Activated CD8-positive, alpha-beta T cell treated with anti-CD3 and anti-CD28 coated beads, Interleukin-2, amount 10 ng/mL, durations not matched to agents 7 days and 5 days (primary cell): ENCODE measurements around the gene VTI1A. TPM values are rescaled to one million over a fixed set of nuclear protein-coding genes. Genes with fewer than 3 reads are reported as not detected.

Experiments
- ATAC-seq: fragments of 150-1000 bp; cut with Tn5 transposase; one replicate; pipeline ENCODE4 v1.10.0; 2021; ENCODE audit warnings: moderate library complexity
- CTCF ChIA-PET: fragments of 350-600 bp; sonication (Branson Sonifier 250); formaldehyde crosslinking; loops from one replicate; lab custom pipeline; 2021; ENCODE audit warnings: antibody characterized with exemption; lab: Charles Lee
- POLR2A ChIA-PET: fragments of 350-600 bp; sonication (Branson Sonifier 250); formaldehyde crosslinking; loops from one replicate; lab custom pipeline; 2021; ENCODE audit warnings: antibody characterized with exemption; lab: Charles Lee
- DNase-seq: peaks from one replicate; pipeline ENCODE4 v3.0.0-alpha.2; 2020
- H3K27ac Mint-ChIP-seq: one replicate; pipeline ENCODE4 v1.8.0; 2021; ENCODE audit warnings: mild to moderate bottlenecking, mixed read lengths
- H3K27me3 Mint-ChIP-seq: one replicate; pipeline ENCODE4 v1.8.0; 2021; ENCODE audit warnings: low read depth, mixed read lengths
- H3K36me3 Mint-ChIP-seq: one replicate; pipeline ENCODE4 v1.8.0; 2021; ENCODE audit warnings: low read depth, mixed read lengths
- H3K4me1 Mint-ChIP-seq: one replicate; pipeline ENCODE4 v1.8.0; 2021; ENCODE audit warnings: low read depth, mixed read lengths
- H3K4me3 Mint-ChIP-seq: one replicate; pipeline ENCODE4 v1.8.0; 2021; ENCODE audit warnings: mild to moderate bottlenecking, mixed read lengths
- H3K9me3 Mint-ChIP-seq: one replicate; pipeline ENCODE4 v1.8.0; 2022; ENCODE audit warnings: mixed read lengths; ENCODE audit not compliant: insufficient read depth
- total RNA-seq, 2 experiments: library from RNA; stranded (reverse); gene quantifications; one replicate each; pipeline ENCODE4 v1.2.3, GENCODE V29; 2021

Gene VTI1A
- total RNA-seq, 2 experiments from 2014 or later, result 40.2 to 43.7 TPM

DNA sequence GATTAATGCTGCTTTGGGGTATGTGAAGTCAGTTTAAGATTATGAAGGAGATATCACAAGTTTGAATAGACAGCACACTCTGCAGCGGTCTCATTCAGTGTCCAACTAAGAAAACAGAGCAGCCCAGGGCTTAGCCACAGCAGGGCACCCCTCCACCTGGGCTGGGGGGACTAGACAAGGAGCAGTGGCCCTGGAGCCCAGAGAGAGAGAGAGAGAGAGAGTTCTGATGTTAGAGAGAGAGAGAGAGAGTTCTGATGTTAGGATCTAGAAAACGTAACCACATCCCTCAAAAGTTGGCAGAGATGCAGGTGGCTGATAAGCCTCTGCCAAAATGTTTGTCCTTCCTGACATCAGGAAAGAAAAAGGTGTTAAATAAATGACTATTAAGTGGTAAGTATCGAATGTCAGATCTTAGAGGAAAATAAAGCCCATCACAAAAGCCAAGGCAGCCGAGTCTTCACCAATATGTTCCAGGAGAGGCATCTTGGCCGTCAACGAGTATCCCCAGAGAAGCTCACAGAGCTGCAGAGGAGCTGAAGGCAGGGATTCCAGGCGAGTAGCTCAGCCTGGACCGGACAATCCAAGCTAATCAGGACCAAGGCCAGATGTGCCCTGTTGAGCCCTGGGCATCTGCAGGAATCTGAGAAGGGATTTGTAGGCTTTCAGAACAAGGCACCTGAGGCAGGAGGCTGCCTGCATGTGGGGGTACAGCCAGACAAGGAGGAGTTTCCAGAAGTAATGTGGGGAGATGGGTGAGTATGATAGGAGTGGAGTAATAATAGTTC lies 352.9 kb downstream of the VTI1A start:
- no peaks in the 10 kb centered on the region for H3K27me3 Mint-ChIP-seq

DNA sequence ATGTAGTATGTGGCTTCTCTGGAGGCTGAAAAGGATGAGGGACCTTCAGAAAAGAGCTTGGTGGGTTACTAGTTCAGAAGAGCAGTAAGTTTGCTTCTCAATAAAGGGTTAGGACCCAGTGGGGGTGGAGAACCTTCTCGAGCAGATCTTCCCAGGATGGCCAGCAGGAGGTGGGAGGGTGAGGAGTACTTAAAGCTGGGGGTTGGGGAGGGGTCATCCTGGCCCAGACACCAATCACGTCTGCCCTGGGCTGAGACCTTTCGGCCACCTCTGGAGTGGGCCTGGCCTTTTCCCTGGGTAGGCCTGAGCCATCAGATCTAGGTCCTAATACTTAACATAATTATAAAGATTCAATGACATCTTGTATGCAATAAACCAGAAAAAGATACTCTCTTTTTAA lies 354.0 kb downstream of the VTI1A start:
- Mint-ChIP-seq H3K9me3 (no peaks in the 10 kb centered on the region), H3K4me3 (no peak overlapping the region), H3K27me3 (no peaks in the 10 kb centered on the region), H3K4me1 (no peaks in the 10 kb centered on the region), H3K36me3 (no peaks in the 10 kb centered on the region), H3K27ac (no peak overlapping the region)
- POLR2A ChIA-PET, result no interaction called here
- DNase-seq (no peak), ATAC-seq (no peak)
- CTCF ChIA-PET, result no interaction called here

More for the DNA sequence above, 352.9 kb downstream of the VTI1A start:
- Mint-ChIP-seq H3K4me1 (no peaks in the 10 kb centered on the region), H3K9me3 (no peaks in the 10 kb centered on the region), H3K4me3 (no peak overlapping the region), H3K27ac (no peak overlapping the region), H3K36me3 (no peaks in the 10 kb centered on the region)
- CTCF ChIA-PET, result no interaction called here
- ATAC-seq (no peak), DNase-seq (no peak)
- POLR2A ChIA-PET, result no interaction called here

DNA sequence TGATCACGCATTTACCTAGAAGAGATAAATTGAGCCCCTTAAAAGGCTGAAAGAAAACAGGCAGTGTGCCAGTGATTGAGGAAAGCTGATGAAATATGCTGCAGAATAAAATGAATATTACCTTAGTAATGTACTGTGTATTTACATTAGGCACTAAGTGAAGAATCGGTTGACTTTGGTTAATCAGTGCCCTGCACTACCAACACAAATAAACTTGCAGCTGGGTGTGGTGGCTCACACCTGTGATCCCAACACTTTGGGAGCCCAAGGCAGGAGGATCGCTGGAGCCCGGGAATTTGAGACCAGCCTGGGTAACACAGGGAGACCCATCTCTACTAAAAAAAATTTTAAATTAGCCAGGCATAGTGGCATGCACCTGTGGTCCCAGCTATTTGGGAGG lies 354.7 kb downstream of the VTI1A start:
- Mint-ChIP-seq H3K4me1 (no peaks in the 10 kb centered on the region), H3K36me3 (no peaks in the 10 kb centered on the region), H3K4me3 (no peak overlapping the region), H3K27ac (no peak overlapping the region), H3K27me3 (no peaks in the 10 kb centered on the region), H3K9me3 (no peaks in the 10 kb centered on the region)
- DNase-seq (no peak), ATAC-seq (no peak)
- ChIA-PET POLR2A (no interaction called here), CTCF (no interaction called here)

DNA sequence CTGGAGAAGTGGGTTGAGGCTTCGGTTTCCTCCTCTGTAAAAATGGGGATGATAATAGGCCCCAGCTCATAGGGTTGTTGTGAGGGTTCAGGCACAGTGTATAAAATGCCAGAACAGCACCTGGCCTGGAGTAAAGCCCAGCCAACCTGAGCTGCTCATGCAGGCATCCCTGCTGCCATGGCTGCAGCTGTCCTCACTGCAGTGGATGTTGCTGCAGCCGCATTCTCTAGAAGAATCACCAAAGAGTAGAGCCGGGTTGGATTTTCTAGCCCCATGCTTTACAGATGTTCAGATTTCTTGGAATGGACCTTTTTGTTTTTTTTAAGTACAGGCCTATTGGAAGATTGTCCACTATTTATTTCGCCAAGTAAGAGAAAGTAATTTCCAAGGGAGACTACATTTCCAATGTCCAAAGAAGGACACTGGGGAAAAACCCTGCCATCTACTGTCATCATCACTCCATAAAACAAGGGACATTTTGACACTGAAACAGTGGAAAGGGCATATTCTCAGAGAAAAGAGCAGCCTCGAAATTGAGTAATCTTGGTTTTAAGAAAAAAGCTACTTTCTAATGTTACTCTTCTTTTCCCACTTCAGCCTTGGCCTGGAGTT lies 355.5 kb downstream of the VTI1A start:
- ChIA-PET POLR2A (no interaction called here), CTCF (no interaction called here)
- Mint-ChIP-seq H3K27ac (no peak overlapping the region), H3K9me3 (no peaks in the 10 kb centered on the region), H3K27me3 (no peaks in the 10 kb centered on the region), H3K36me3 (no peaks in the 10 kb centered on the region), H3K4me3 (no peak overlapping the region), H3K4me1 (no peaks in the 10 kb centered on the region)
- no peak for ATAC-seq
- DNase-seq, result no peak

DNA sequence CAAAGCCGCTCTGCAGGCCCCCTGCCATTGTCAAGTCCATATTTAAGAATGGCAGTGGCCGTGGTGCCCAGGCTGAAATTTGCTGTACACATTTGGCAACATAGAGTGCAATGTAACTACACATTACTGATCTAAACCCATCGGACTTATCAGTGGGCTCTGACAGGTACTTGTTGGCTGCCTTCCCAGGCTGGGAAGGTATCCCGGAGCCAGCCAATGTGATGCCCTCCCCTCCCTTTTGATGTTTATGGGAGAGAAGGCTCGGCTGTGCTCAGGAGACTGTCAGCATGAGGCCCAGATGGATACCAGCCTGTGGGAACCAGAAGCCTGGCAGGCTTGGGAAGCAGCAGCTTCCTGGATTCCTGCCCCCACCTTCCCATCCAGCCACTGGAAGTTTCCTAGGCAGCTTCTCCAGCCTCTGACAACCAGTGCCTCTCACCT lies 357.0 kb downstream of the VTI1A start:
- CTCF ChIA-PET, result no interaction called here
- Mint-ChIP-seq H3K36me3 (peaks cover 2% of the 10 kb centered on the region), H3K9me3 (no peaks in the 10 kb centered on the region), H3K4me1 (no peaks in the 10 kb centered on the region), H3K4me3 (no peak overlapping the region), H3K27ac (no peak overlapping the region), H3K27me3 (no peaks in the 10 kb centered on the region)
- DNase-seq, result no peak
- ATAC-seq, result no peak
- POLR2A ChIA-PET, result no interaction called here

DNA sequence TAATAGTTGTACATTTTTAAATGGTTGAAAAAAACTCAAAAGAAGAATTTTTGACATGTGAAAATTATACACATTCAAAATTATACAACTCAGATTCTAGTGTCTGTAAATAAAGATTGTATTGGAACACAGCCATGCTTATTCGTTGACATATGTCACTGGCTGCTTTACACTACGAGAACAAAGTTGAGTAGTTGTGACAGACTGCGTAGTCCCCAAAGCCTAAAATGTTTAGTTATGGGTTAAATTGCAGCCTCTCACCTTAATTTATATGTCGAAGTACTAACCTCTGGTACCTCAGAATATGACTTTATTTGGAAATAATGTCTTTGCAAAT lies 358.2 kb downstream of the VTI1A start:
- ChIA-PET POLR2A (no interaction called here), CTCF (no interaction called here)
- Mint-ChIP-seq H3K4me3 (no peak overlapping the region), H3K9me3 (no peaks in the 10 kb centered on the region), H3K27me3 (no peaks in the 10 kb centered on the region), H3K36me3 (peaks cover 4% of the 10 kb centered on the region), H3K4me1 (no peaks in the 10 kb centered on the region), H3K27ac (no peak overlapping the region)
- no peak for ATAC-seq
- DNase-seq, result no peak

DNA sequence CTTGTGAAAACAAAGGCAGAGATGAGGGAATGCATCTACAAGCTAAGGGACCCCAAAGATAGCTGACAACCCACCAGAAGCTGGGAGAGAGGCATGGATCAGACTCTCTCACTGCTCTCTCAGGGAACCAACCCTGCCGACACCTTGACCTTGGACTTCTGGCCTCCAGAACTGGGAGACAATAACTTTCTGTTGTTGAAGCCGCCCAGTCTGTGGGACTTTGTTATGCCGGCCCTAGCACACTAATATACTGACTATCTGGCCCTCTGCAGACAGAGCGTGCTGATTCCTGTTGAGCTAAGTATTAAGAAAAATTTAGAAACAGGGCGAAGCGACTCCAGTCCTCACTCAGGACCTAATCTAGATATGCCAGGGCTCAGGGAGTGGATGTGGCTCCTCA lies 358.7 kb downstream of the VTI1A start:
- Mint-ChIP-seq H3K27me3 (no peaks in the 10 kb centered on the region), H3K36me3 (peaks cover 4% of the 10 kb centered on the region), H3K9me3 (no peaks in the 10 kb centered on the region), H3K4me3 (no peak overlapping the region), H3K27ac (no peak overlapping the region), H3K4me1 (no peaks in the 10 kb centered on the region)
- no peak for ATAC-seq
- ChIA-PET CTCF (no interaction called here), POLR2A (no interaction called here)
- no peak for DNase-seq

DNA sequence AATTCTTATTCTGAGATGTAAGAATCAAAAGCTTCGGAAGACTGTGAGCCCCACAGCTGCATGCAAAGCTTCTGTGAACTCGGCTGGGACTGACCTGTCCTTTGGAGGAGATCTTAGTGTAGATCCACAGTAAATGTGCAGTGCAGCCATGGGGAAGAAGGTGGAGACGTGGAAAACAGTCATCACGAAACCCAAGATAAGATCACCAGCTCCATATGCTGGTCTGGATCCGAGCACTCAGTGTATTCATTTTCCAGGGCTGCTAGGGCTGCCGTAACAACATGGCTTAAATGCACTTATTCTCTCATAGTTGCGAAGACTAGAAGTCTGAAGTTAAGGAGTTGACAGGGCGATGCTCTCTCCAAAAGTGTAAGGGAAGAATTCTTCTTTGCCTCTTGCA lies 360.0 kb downstream of the VTI1A start:
- Mint-ChIP-seq H3K36me3 (peaks cover 4% of the 10 kb centered on the region), H3K9me3 (no peaks in the 10 kb centered on the region)
- no peak for DNase-seq

DNA sequence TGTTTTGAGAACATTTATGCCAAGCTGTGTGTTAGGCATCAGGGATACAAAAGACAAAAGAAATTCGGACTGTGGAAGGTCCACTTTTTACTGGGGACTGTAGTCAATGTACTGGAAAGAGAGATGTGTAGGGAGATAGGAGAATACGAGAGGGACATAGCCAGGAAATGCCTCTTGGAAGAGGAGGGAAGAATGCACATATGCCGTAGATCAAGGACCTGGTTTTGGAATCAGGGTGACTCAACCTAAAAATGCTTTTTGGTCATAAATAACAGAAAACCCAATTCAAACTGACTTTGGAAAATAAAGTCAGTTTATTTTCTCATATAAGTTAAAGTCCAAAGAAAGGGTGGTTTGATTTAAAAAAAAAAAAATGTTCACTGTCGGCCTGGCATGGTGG lies 362.7 kb downstream of the VTI1A start:
- Mint-ChIP-seq H3K36me3 (peaks cover 4% of the 10 kb centered on the region), H3K4me3 (no peak overlapping the region), H3K27ac (peak overlapping the region; percentile 47), H3K4me1 (peaks cover 15% of the 10 kb centered on the region), H3K9me3 (no peaks in the 10 kb centered on the region), H3K27me3 (no peaks in the 10 kb centered on the region)
- CTCF ChIA-PET, result no interaction called here
- POLR2A ChIA-PET, result no interaction called here
- DNase-seq (no peak), ATAC-seq (no peak)

More for the DNA sequence above, 360.0 kb downstream of the VTI1A start:
- no peak for ATAC-seq
- Mint-ChIP-seq H3K4me1 (no peaks in the 10 kb centered on the region), H3K4me3 (no peak overlapping the region), H3K27me3 (no peaks in the 10 kb centered on the region), H3K27ac (no peak overlapping the region)
- ChIA-PET CTCF (no interaction called here), POLR2A (no interaction called here)

DNA sequence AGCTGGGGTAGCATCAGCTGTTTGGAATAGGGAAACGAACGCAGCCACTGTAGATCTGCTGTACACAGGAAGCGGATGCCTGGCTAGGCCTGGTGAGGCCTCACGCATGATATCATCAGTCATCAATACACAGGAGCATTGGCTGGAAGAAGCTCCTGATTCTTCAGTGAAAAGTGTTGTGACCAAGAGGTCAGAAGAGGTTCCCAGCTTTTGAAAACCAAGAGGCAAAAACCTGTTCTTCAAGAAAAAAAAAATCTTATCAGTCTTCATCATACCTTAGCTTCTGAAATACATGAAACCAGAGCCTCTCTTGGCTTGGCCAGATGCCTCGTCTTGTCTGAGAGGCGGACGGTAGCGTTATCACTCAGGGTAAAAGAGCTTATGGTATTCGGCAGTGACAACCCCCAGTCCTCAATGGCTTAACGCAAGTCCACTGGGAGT lies 363.7 kb downstream of the VTI1A start:
- H3K4me3 Mint-ChIP-seq, result no peak overlapping the region
- H3K36me3 Mint-ChIP-seq, result peaks cover 4% of the 10 kb centered on the region
- no peak for ATAC-seq
- ChIA-PET POLR2A (no interaction called here), CTCF (interaction anchor here (0.6 kb wide), 1 partner anchor 339 kb away, joined by 3 read pairs; no protein-coding TSS in a partner anchor)
- no peak overlapping the region for H3K27ac Mint-ChIP-seq
- H3K27me3 Mint-ChIP-seq, result no peaks in the 10 kb centered on the region
- DNase-seq, result no peak
- no peaks in the 10 kb centered on the region for H3K9me3 Mint-ChIP-seq
- peaks cover 23% of the 10 kb centered on the region for H3K4me1 Mint-ChIP-seq

DNA sequence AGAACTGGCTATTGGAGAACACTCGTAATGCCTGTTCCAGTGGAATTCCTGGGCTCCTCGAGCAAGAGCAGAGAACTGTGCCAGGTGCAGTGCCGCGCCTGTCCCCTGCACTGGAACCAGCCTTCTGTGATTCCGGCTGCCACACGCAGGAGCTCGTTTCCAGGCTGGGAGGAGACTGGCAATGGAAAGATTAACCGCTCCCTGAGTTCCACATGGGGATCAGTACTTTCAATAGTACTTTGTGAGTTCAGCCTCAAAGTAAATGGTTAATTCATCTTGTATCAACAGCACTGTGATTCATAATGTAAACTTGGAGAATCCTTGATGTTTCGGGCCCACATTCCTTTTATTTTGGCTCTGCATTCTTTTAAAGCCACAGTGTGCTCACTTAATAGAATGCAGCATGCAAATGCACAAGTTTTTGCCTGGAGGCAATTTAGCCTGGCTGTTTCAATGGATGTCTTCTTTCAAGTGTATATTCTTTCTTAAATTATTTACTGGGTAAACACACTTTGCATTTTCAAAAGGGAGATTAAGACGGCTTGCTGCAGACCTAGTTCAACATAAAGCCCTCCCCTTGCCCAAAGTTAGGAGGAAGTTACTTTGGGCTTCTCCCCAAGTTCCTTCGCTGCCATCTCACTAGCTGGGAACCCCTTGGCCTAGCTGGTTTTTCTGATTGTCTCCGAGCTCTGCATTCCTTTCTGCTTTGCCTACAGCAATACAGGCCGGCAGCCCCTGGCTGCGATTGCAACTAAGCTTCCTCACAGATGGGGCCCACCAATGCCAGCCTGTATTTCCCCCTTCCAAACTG lies 364.9 kb downstream of the VTI1A start:
- no peak for ATAC-seq

DNA sequence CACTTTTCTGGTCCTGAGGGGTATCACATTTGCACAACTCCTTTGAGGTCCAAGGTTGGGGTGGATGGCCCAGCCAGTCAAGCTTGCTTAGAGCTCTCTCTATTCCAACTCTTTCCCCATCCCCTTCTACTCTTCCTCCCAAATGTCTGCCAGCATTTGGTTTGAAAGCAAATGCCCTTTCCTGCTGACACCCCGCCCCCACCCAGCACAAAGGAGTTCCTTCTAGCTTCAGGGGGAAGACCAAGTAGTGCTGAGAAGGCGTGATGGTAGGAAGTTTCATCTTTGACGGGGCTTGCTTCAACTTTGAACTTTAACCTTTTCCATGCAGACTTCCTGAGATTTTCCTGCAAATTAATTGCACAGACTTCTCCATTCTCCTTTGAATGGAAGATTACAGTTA lies 365.6 kb downstream of the VTI1A start:
- no peak overlapping the region for H3K27ac Mint-ChIP-seq
- peaks cover 12% of the 10 kb centered on the region for H3K36me3 Mint-ChIP-seq
- no peaks in the 10 kb centered on the region for H3K9me3 Mint-ChIP-seq
- H3K27me3 Mint-ChIP-seq, result no peaks in the 10 kb centered on the region
- ChIA-PET CTCF (no interaction called here), POLR2A (no interaction called here)
- no peak overlapping the region for H3K4me3 Mint-ChIP-seq
- DNase-seq, result no peak
- ATAC-seq, result no peak
- peaks cover 26% of the 10 kb centered on the region for H3K4me1 Mint-ChIP-seq

More for the DNA sequence above, 364.9 kb downstream of the VTI1A start:
- no peaks in the 10 kb centered on the region for H3K9me3 Mint-ChIP-seq
- peaks cover 10% of the 10 kb centered on the region for H3K36me3 Mint-ChIP-seq
- no peak overlapping the region for H3K27ac Mint-ChIP-seq
- H3K4me3 Mint-ChIP-seq, result no peak overlapping the region
- CTCF ChIA-PET, result no interaction called here
- POLR2A ChIA-PET, result no interaction called here
- H3K4me1 Mint-ChIP-seq, result peaks cover 26% of the 10 kb centered on the region
- DNase-seq, result no peak
- H3K27me3 Mint-ChIP-seq, result no peaks in the 10 kb centered on the region
